ENCODE measurements around the gene GPS2.
"Not testable (repeated sequence)": the region's sequence is repeated elsewhere in the genome, so short reads cannot be mapped to it uniquely, and the experiment has no call there.

The GPS2 gene

DNA sequence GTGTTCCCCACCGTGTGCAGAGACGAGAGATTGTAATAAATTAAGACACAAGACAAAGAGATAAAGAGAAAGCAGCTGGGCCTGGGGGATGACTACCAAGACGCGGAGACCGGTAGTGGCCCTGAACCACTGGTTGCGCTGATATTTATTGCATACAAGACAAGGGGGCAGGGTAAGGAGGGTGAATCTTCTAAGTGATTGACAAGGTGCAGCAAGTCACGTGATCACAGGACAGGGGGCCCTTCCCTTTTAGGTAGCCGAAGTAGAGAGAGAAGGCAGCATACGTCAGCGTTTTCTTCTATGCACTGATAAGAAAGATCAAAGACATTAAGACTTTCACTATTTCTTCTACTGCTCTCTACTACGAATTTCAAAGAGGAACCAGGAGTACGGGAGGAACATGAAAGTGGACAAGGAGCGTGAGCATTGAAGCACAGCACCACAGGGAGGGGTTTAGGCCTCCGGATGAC is 17.5 kb upstream of the GPS2 start:
- not testable (repeated sequence) for DNase-seq; H3K4me3 ChIP-seq (ENCODE audit: insufficient read depth in 1 of 2, low read depth in 1 of 2, low read length in 2 of 2); H3K36me3 ChIP-seq (ENCODE audit: control insufficient read depth in 1 of 2, insufficient read depth in 2 of 2, low read depth in 1 of 2, low read length in 2 of 2); H2BK15ac ChIP-seq (ENCODE audit: low read depth, poor library complexity, severe bottlenecking); H2BK12ac ChIP-seq (ENCODE audit: low read length in 2 of 2); H3K18ac ChIP-seq (ENCODE audit: low read depth in 1 of 2, low read length in 2 of 2); H3K79me1 ChIP-seq (replicated peaks; ENCODE audit: low read length, poor library complexity, severe bottlenecking); H3K4me2 ChIP-seq (ENCODE audit: low read length, poor library complexity, severe bottlenecking); H4K8ac ChIP-seq (ENCODE audit: low read length); H2BK120ac ChIP-seq (ENCODE audit: low read depth, low read length); H2AK5ac ChIP-seq (ENCODE audit: low read length, severe bottlenecking); H2AFZ ChIP-seq (ENCODE audit: low read depth, low read length); H3K9ac ChIP-seq (ENCODE audit: low read length); H3K23ac ChIP-seq (ENCODE audit: low read length in 2 of 2); H2BK5ac ChIP-seq (ENCODE audit: low read depth, low read length, poor library complexity, severe bottlenecking); H3K27ac ChIP-seq (ENCODE audit: low read length, poor library complexity, severe bottlenecking); H3K9me3 ChIP-seq (ENCODE audit: control insufficient read depth, low read length); H4K91ac ChIP-seq (ENCODE audit: low read length); H3K14ac ChIP-seq (ENCODE audit: low read length in 2 of 2); H3K4ac ChIP-seq (ENCODE audit: low read depth in 1 of 2, low read length in 2 of 2)
- Histone ChIP-seq H3K27me3 (ENCODE audit: control insufficient read depth in 1 of 2, insufficient read depth in 1 of 2, low read length in 2 of 2) (peaks cover 9 to 31% of the 10 kb centered on the region in 2 experiments), H3K4me1 (ENCODE audit: control insufficient read depth, insufficient read depth, low read depth, low read length) (peaks cover 11% of the 10 kb centered on the region)
- WGBS = 74% methylated on average over 14 of the region's 14 CpGs

GRCh38 chr17:7332111-7332510 is 17.0 kb upstream of the GPS2 start:
- Histone ChIP-seq H3K4me2 (ENCODE audit: low read length, poor library complexity, severe bottlenecking) (no peak overlapping the region), H3K4me1 (ENCODE audit: control insufficient read depth, insufficient read depth, low read depth, low read length) (peaks cover 17% of the 10 kb centered on the region), H2BK5ac (ENCODE audit: low read depth, low read length, poor library complexity, severe bottlenecking) (no peak overlapping the region), H3K4ac (ENCODE audit: low read depth in 1 of 2, low read length in 2 of 2) (no peak overlapping the region), H3K27ac (ENCODE audit: low read length, poor library complexity, severe bottlenecking) (no peak overlapping the region), H3K27me3 (ENCODE audit: control insufficient read depth in 1 of 2, insufficient read depth in 1 of 2, low read length in 2 of 2) (peaks cover 9 to 27% of the 10 kb centered on the region in 2 experiments), H2BK15ac (ENCODE audit: low read depth, poor library complexity, severe bottlenecking) (no peak overlapping the region), H3K79me1 (replicated peaks; ENCODE audit: low read length, poor library complexity, severe bottlenecking) (peaks cover 10% of the 10 kb centered on the region), H3K23ac (ENCODE audit: low read length in 2 of 2) (no peak overlapping the region), H2BK120ac (ENCODE audit: low read depth, low read length) (no peak overlapping the region), H2AFZ (ENCODE audit: low read depth, low read length) (no peak overlapping the region), H3K9me3 (ENCODE audit: control insufficient read depth, low read length) (no peaks in the 10 kb centered on the region), H4K91ac (ENCODE audit: low read length) (no peak overlapping the region), H3K18ac (ENCODE audit: low read depth in 1 of 2, low read length in 2 of 2) (no peak overlapping the region), H3K36me3 (ENCODE audit: control insufficient read depth in 1 of 2, insufficient read depth in 2 of 2, low read depth in 1 of 2, low read length in 2 of 2) (peaks cover 0 to 1% of the 10 kb centered on the region in 2 experiments), H4K8ac (ENCODE audit: low read length) (no peak overlapping the region), H2AK5ac (ENCODE audit: low read length, severe bottlenecking) (no peak overlapping the region), H2BK12ac (ENCODE audit: low read length in 2 of 2) (no peak overlapping the region), H3K14ac (ENCODE audit: low read length in 2 of 2) (no peak overlapping the region), H3K9ac (ENCODE audit: low read length) (no peak overlapping the region), H3K4me3 (ENCODE audit: insufficient read depth in 1 of 2, low read depth in 1 of 2, low read length in 2 of 2) (no peak overlapping the region)
- WGBS = 70% methylated on average over 7 of the region's 7 CpGs
- no peak for DNase-seq

- H2AFZ ChIP-seq (ENCODE audit: low read depth, low read length) = peak overlapping the region; percentile 48
- H4K8ac ChIP-seq (ENCODE audit: low read length) = peak overlapping the region; percentile 54
- no peaks in the 10 kb centered on the region for H3K9me3 ChIP-seq (ENCODE audit: control insufficient read depth, low read length)
- peaks cover 9 to 13% of the 10 kb centered on the region in 2 experiments for H3K27me3 ChIP-seq (ENCODE audit: control insufficient read depth in 1 of 2, insufficient read depth in 1 of 2, low read length in 2 of 2)
- H3K36me3 ChIP-seq (ENCODE audit: control insufficient read depth in 1 of 2, insufficient read depth in 2 of 2, low read depth in 1 of 2, low read length in 2 of 2) = peaks cover 12 to 15% of the 10 kb centered on the region in 2 experiments
- H3K14ac ChIP-seq (ENCODE audit: low read length in 2 of 2) = no peak overlapping the region
- no peak overlapping the region for H2BK120ac ChIP-seq (ENCODE audit: low read depth, low read length)
- peak overlapping the region; percentile 6 for H3K27ac ChIP-seq (ENCODE audit: low read length, poor library complexity, severe bottlenecking)
- peaks cover 19% of the 10 kb centered on the region for H3K4me1 ChIP-seq (ENCODE audit: control insufficient read depth, insufficient read depth, low read depth, low read length)
- peak overlapping the region in 1 of 2 experiments; percentile 100 for H3K4me3 ChIP-seq (ENCODE audit: insufficient read depth in 1 of 2, low read depth in 1 of 2, low read length in 2 of 2)
- peak overlapping the region in 1 of 2 experiments; percentile 46 for H3K18ac ChIP-seq (ENCODE audit: low read depth in 1 of 2, low read length in 2 of 2)
- H2BK5ac ChIP-seq (ENCODE audit: low read depth, low read length, poor library complexity, severe bottlenecking) = no peak overlapping the region
- peaks cover 22% of the 10 kb centered on the region for H3K79me1 ChIP-seq (replicated peaks; ENCODE audit: low read length, poor library complexity, severe bottlenecking)
- H2BK15ac ChIP-seq (ENCODE audit: low read depth, poor library complexity, severe bottlenecking) = peak overlapping the region; percentile 26
- H2AK5ac ChIP-seq (ENCODE audit: low read length, severe bottlenecking) = no peak overlapping the region
- H2BK12ac ChIP-seq (ENCODE audit: low read length in 2 of 2) = peak overlapping the region in 1 of 2 experiments; percentile 57
- peak overlapping the region; percentile 15 to 76 for H3K4ac ChIP-seq (ENCODE audit: low read depth in 1 of 2, low read length in 2 of 2)
- WGBS = 90% methylated on average over 13 of the region's 13 CpGs
- H3K9ac ChIP-seq (ENCODE audit: low read length) = peak overlapping the region; percentile 93
- DNase-seq = no peak
- H3K4me2 ChIP-seq (ENCODE audit: low read length, poor library complexity, severe bottlenecking) = peak overlapping the region; percentile 97
- H3K23ac ChIP-seq (ENCODE audit: low read length in 2 of 2) = no peak overlapping the region
- H4K91ac ChIP-seq (ENCODE audit: low read length) = peak overlapping the region; percentile 65
Observed at GRCh38 chr17:7330638-7331015, 15.5 kb upstream of the GPS2 start.

DNA sequence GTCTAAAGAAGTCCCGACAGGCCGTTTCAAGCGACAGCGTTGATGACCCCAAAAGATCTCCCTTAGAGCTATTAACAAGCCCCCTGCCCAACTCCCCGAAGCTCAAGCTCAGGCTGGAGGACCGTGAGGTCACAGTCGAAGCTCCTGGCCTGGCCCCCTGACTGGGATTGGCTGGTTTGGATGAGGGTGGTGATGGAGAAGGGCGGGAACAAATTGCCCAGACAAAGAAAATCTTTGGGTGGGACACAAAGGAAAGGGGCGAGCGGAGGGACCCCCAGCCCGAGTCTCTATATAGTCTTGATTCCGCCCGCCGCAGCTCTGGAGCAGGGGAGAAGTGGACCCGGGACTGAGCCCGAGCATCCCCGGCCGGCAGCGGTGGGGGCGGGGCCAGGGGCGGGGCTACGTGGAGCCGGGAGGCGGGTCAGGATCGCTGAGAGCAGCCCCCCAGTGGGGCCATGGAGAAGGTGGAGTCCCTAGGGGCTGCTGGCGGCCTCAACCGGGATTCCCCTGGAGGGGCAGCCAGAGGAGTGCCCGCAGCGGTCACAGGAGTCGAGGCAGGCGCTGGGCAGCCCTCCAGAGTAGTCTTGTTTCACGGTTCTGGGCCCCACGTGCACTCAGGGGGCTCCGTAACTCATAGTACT is 15.0 kb upstream of the GPS2 start:
- Histone ChIP-seq H3K18ac (ENCODE audit: low read depth in 1 of 2, low read length in 2 of 2) (peak overlapping the region; percentile 46 to 64), H3K79me1 (replicated peaks; ENCODE audit: low read length, poor library complexity, severe bottlenecking) (peaks cover 24% of the 10 kb centered on the region), H2BK12ac (ENCODE audit: low read length in 2 of 2) (peak overlapping the region in 1 of 2 experiments; percentile 57), H3K23ac (ENCODE audit: low read length in 2 of 2) (no peak overlapping the region), H3K4ac (ENCODE audit: low read depth in 1 of 2, low read length in 2 of 2) (peak overlapping the region; percentile 15 to 76), H3K14ac (ENCODE audit: low read length in 2 of 2) (no peak overlapping the region), H3K9ac (ENCODE audit: low read length) (peak overlapping the region; percentile 93), H2BK5ac (ENCODE audit: low read depth, low read length, poor library complexity, severe bottlenecking) (no peak overlapping the region), H2BK15ac (ENCODE audit: low read depth, poor library complexity, severe bottlenecking) (peak overlapping the region; percentile 26), H4K8ac (ENCODE audit: low read length) (peak overlapping the region; percentile 64), H3K4me2 (ENCODE audit: low read length, poor library complexity, severe bottlenecking) (peak overlapping the region; percentile 97), H2AFZ (ENCODE audit: low read depth, low read length) (peak overlapping the region; percentile 79), H2BK120ac (ENCODE audit: low read depth, low read length) (no peak overlapping the region), H3K27ac (ENCODE audit: low read length, poor library complexity, severe bottlenecking) (peak overlapping the region; percentile 88), H3K4me1 (ENCODE audit: control insufficient read depth, insufficient read depth, low read depth, low read length) (peaks cover 19% of the 10 kb centered on the region), H4K91ac (ENCODE audit: low read length) (peak overlapping the region; percentile 25), H3K9me3 (ENCODE audit: control insufficient read depth, low read length) (no peaks in the 10 kb centered on the region), H3K27me3 (ENCODE audit: control insufficient read depth in 1 of 2, insufficient read depth in 1 of 2, low read length in 2 of 2) (peaks cover 6 to 8% of the 10 kb centered on the region in 2 experiments), H2AK5ac (ENCODE audit: low read length, severe bottlenecking) (no peak overlapping the region), H3K4me3 (ENCODE audit: insufficient read depth in 1 of 2, low read depth in 1 of 2, low read length in 2 of 2) (peak overlapping the region; percentile 76 to 100), H3K36me3 (ENCODE audit: control insufficient read depth in 1 of 2, insufficient read depth in 2 of 2, low read depth in 1 of 2, low read length in 2 of 2) (peaks cover 17 to 20% of the 10 kb centered on the region in 2 experiments)
- peak; percentile 93 for DNase-seq
- WGBS = 5% methylated on average over 34 of the region's 34 CpGs
